ENCODE measurements around the gene EPG5.
"Not testable (repeated sequence)": the region's sequence is repeated elsewhere in the genome, so short reads cannot be mapped to it uniquely, and the experiment has no call there.

The EPG5 gene

GRCh38 chr18:45860971-45861370, 106.2 kb downstream of the EPG5 start:
- no peak for DNase-seq

DNA sequence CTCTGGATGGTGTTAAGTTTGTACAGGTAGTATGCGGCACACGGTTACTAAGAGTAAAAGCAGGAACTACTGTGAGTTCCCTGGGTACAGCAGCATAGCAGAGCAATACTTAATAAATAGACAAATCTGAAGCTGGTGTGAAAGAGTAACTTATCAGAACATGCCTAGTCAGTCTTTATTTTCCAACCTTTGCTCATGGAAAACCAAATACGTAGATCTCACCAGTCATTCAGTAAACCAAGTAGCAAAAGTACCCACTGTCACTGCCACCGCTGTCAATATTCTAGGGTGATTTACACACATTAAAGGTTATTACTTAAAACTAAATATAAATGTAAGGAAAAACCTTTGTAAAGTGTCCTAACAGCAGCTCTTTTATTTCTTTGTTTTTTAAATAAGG, 106.6 kb downstream of the EPG5 start:
- no peak for DNase-seq

GRCh38 chr18:45859334-45859733, 107.8 kb downstream of the EPG5 start:
- no peak for DNase-seq

- DNase-seq, result no peak
These were observed 110.6 kb downstream of the EPG5 start for GRCh38 chr18:45856531-45856930.

- no peak for DNase-seq
These were observed 113.0 kb downstream of the EPG5 start for GRCh38 chr18:45854036-45854586.

- no peak for DNase-seq
These were observed 114.5 kb downstream of the EPG5 start for GRCh38 chr18:45852631-45853030.

GRCh38 chr18:45851161-45851925, 115.8 kb downstream of the EPG5 start:
- no peak for DNase-seq

DNA sequence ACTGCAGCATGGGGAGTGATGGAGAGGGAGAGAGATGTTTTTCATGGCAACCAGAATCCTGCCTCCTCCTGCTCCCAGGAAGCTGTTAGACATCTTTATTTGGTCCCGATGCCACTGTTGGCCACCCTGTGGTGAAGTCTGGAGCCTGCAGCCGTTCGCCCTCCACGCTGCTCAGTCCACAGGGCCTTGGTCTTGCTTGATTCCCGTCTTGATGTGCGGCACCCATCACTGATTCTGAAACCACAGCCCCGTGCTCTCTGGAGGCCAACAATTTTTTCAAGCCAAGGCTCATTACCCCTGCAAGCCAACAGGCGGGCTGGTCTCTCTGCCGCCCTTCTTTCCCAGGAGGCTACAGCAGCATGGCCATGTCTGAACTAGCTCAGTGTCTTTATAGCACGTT, 117.1 kb downstream of the EPG5 start:
- no peak for DNase-seq

DNA sequence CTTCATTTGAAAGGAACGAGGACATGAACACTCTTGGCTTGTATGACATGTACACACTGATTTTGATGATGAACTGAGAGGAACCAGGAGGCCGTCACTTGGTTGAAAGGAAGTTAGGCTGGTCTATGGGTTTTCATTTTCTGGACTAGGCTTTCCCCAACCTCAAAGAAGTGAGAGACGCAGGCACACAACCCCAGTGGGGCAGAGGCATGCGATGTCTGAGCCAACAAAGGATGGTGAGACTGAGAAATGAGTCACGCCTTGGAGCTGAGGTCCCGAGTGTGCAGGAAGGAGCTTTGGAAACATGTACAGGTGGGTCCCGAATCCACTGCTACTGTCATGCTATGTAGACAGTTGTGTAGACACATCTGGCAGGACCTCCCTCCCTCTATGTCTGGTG, 117.6 kb downstream of the EPG5 start:
- no peak for DNase-seq

- DNase-seq, result not testable (repeated sequence)
These were observed 118.5 kb downstream of the EPG5 start for GRCh38 chr18:45848643-45849042.

DNA sequence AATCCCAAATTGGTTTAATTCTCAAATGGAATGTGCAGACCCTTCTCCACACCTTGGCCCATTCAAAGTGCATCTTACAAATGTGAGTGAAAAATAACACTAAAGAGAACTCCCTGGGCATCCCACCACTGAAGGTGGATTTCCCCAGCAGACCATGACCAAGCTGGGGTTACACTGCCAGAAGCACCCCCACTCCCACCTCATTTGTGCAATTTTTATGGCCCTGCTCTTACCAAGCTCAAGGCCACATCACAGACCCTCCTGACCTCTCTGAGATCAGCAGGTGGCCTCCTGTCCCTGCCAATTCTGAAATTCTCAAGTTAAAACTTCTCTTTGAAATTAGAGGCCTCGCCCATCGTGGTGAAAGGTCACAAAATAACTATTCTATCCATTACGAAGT, 120.0 kb downstream of the EPG5 start:
- DNase-seq, result no peak

- no peak for DNase-seq
These were observed 121.7 kb downstream of the EPG5 start for GRCh38 chr18:45845410-45845809.

GRCh38 chr18:45844938-45845337, 122.2 kb downstream of the EPG5 start:
- DNase-seq, result no peak

GRCh38 chr18:45843019-45843418, 124.1 kb downstream of the EPG5 start:
- DNase-seq, result no peak

DNA sequence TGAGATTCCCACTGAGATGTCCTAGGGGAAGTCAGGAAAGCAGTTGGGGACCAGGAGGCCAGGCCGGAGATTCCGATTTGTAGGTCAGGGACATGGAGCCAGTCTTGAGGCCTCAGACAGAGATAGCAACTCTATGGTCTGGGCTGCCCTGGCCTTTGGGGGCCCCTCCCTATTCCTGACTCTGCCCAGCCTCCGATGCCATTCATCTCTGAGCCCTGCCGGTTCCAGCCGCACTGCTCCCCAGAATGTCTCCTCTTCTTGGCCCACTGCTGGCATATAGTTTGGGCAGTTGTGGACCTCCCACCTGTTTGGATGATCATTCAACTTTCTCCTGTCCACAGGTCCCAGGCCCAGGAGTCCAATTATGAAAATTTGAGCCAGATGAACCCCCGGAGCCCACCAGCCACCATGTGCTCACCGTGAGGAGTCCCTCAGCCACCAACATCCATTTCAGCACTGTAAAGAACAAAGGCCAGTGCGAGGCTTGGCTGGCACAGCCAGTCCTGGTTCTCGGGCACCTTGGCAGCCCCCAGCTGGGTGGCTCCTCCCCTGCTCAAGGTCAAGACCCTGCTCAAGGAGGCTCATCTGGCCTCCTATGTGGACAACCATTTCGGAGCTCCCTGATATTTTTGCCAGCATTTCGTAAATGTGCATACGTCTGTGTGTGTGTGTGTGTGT, 125.2 kb downstream of the EPG5 start:
- no peak for DNase-seq

GRCh38 chr18:45841060-45841764, 125.9 kb downstream of the EPG5 start:
- DNase-seq, result no peak

DNA sequence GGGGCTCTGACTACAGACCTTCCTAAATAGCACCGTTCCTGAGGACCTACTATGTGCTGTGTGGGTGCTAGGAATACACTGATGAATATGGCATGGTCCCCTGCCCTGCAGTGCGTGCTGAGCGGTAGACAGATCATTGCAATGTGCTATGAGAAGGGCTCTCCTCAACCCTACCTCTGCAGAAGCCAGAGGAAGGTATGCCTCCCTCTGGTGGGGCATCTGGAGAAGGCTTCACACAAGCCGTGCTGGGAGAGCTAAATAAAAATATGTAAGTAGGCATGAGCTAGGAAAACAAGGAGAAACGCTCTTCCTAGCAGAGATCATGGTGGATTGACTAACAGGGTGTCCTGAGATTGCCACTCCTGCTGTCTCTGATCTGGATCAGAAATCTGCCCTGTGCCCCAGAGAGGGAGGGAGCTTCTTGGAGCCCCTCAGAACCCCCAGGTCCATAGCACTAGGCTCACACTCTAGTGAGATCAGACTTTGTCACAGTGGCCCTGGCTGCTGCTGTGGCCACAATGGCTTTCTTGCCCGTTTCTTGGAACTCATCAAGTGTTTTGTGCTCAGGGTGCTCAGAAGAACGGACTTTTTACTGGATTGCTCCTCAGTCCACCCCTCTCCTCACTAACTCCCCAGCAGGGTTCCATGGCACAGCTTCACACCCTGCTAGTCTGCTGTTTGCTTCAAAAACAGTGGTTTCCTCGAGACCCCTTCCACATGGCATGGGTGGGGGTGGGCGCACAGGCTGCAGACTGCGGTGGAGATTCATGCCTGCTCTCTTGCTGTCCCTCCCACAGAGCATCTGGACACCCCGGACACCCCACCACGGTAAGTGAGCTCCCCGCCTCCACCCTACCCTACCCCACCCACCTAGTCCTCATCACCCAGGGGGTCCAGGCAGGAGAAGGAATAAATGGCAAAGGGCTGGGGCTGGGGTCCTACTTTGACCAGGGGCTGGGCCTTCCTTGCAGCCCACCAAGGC, 127.4 kb downstream of the EPG5 start:
- no peak for DNase-seq

GRCh38 chr18:45838302-45839070, 128.6 kb downstream of the EPG5 start:
- DNase-seq, result no peak

DNA sequence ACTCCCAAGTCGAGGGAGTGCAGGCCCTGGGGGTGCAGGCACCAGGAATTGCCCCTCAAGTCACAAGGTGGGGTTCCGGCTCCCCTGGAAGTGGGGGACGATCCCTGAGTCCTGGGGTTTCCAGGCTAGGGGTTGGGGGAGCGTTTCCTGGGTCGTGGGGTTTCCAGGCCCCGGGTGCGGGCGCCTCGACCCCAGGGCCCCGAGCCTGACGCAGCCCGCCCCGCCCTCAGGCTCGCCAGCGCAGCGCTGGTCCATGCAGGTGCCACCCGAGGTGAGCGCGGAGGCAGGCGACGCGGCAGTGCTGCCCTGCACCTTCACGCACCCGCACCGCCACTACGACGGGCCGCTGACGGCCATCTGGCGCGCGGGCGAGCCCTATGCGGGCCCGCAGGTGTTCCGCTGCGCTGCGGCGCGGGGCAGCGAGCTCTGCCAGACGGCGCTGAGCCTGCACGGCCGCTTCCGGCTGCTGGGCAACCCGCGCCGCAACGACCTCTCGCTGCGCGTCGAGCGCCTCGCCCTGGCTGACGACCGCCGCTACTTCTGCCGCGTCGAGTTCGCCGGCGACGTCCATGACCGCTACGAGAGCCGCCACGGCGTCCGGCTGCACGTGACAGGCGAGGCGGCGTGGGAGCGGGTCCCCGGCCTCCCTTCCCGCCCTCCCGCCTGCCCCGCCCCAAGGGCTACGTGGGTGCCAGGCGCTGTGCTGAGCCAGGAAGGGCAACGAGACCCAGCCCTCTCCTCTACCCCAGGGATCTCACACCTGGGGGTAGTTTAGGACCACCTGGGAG, 129.7 kb downstream of the EPG5 start:
- no peak for DNase-seq

All from NCI-H1436 treated with DMSO at 0.1 percent for 48 hours (cell line).